OCI-LY7 (cell line): ENCODE results near the gene FAM47E. TPM values are rescaled to one million over a fixed set of nuclear protein-coding genes. Genes with fewer than 3 reads are reported as not detected.

Source experiments
- BruUV-seq: library from RNA; stranded (reverse); fragments of 400-500 nt; replicated peaks from 2 replicates; lab custom pipeline; 2021; lab: Mats Ljungman, UMichigan
- CTCF ChIA-PET: fragments of 300-600 bp; sonication (Branson Sonifier 250); formaldehyde crosslinking; loops from one replicate; lab custom pipeline; 2022; ENCODE audit warnings: antibody characterized with exemption; ENCODE audit not compliant: unreplicated experiment; lab: Charles Lee
- POLR2A ChIA-PET: fragments of 300-600 bp; sonication (Branson Sonifier 250); formaldehyde crosslinking; loops from one replicate; lab custom pipeline; 2022; ENCODE audit warnings: antibody characterized with exemption; lab: Charles Lee
- DNase-seq: peaks from one replicate; pipeline ENCODE4 v3.0.0-alpha.2; 2015; ENCODE audit warnings: low spot score
- H2AFZ ChIP-seq: fragments of 200-600 bp; sonication (generic), shearing (Covaris generic); 2 replicates; pipeline ENCODE4 v1.6.1; 2014; ENCODE audit warnings: mild to moderate bottlenecking, antibody characterized with exemption, low read length, moderate library complexity
- H3K27ac ChIP-seq: fragments of 200-600 bp; sonication (generic); 2 replicates; pipeline ENCODE4 v1.5.1; 2014; ENCODE audit warnings: mixed run types, low read depth, mild to moderate bottlenecking, moderate library complexity, low read length, inconsistent platforms; ENCODE audit not compliant: poor library complexity, severe bottlenecking
- H3K36me3 ChIP-seq: fragments of 200-600 bp; sonication (generic); 2 replicates; pipeline ENCODE4 v1.6.1; 2014; ENCODE audit warnings: mild to moderate bottlenecking, antibody characterized with exemption, low read length, moderate library complexity, mixed read lengths; ENCODE audit not compliant: insufficient read depth
- H3K4me1 ChIP-seq: fragments of 200-600 bp; sonication (generic); 2 replicates; pipeline ENCODE4 v1.5.1; 2014; ENCODE audit warnings: mild to moderate bottlenecking, low read length; ENCODE audit not compliant: insufficient read depth, poor library complexity, severe bottlenecking
- H3K4me2 ChIP-seq: fragments of 200-600 bp; sonication (generic); 2 replicates; pipeline ENCODE4 v1.6.1; 2014; ENCODE audit warnings: mild to moderate bottlenecking, low read length
- H3K4me3 ChIP-seq: fragments of 200-600 bp; sonication (generic); 2 replicates; pipeline ENCODE4 v1.5.1; 2014; ENCODE audit warnings: mild to moderate bottlenecking, low read depth, low read length; ENCODE audit not compliant: poor library complexity, severe bottlenecking
- H3K79me2 ChIP-seq: fragments of 200-600 bp; sonication (generic); 2 replicates; pipeline ENCODE4 v1.6.1; 2016; ENCODE audit warnings: low read depth, mild to moderate bottlenecking, low read length, moderate library complexity, mixed read lengths; ENCODE audit not compliant: insufficient read depth
- H3K9me2 ChIP-seq: fragments of 200-600 bp; sonication (generic); 2 replicates; pipeline ENCODE4 v1.6.1; 2016; ENCODE audit warnings: mild to moderate bottlenecking, low read length, mixed read lengths; ENCODE audit not compliant: insufficient read depth
- H3K9me3 ChIP-seq: fragments of 200-600 bp; sonication (generic); 2 replicates; pipeline ENCODE4 v1.6.1; 2014; ENCODE audit warnings: mild to moderate bottlenecking, mixed run types, low read length, mixed read lengths
- H4K20me1 ChIP-seq: fragments of 200-600 bp; sonication (generic); 2 replicates; pipeline ENCODE4 v1.6.1; 2014; ENCODE audit warnings: mild to moderate bottlenecking, antibody characterized with exemption, low read length, moderate library complexity, mixed read lengths; ENCODE audit not compliant: insufficient read depth
- EZH2phosphoT487 ChIP-seq: fragments of 200-600 bp; sonication (generic); IDR thresholded peaks from 2 replicates; pipeline ENCODE4 v1.6.1; 2018; ENCODE audit warnings: low read depth, borderline replicate concordance, mild to moderate bottlenecking, mixed run types, antibody characterized with exemption, low read length, moderate library complexity, mixed read lengths
- intact Hi-C: fragments of 100-400 bp; cut with micrococcal nuclease; formaldehyde crosslinking; loops from one replicate; pipeline ENCODE4 v1.10.0; 2022; ENCODE audit not compliant: unreplicated experiment
- total RNA-seq, 2 experiments: library from RNA; depleted of rRNA in 1 of 2; stranded (reverse); fragments of >200 nt in 1 of 2; shearing (Covaris generic) in 1 of 2; gene quantifications; 2 replicates each; pipeline ENCODE4 v1.2.3, GENCODE V29; 2014 to 2022
- TF ChIP-seq, protein P1 (sequence below): fragments of 200-600 bp; sonication (generic); conservative IDR thresholded peaks from 2 replicates; pipeline ENCODE4 v1.5.1; 2014; ENCODE audit warnings: mild to moderate bottlenecking, antibody characterized with exemption, low read length, moderate library complexity, mixed read lengths

FAM47E gene
- total RNA-seq, 2 experiments from 2014 or later = not detected

DNA sequence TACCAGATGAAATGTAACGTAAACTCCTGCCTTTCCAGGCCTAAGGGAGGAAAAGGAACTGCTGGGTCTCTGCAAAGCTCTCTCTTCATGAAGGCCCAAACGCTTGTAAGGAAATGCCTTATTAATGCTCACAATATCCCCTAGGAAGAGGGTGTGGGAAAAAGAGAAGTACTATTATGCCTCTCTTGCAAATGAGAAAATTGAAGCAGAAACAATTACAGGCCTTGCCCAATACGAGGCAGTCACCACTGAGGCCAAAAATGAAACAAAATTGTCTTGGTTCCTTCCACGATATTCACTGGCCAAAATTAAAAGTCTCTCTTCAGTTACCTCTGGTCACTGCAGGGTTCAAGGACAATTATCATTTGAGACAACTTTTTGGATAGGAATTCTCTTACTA, 41.1 kb upstream of the FAM47E start:
- Histone ChIP-seq H3K4me2 (no peak overlapping the region), H3K27ac (no peak overlapping the region)
- intact Hi-C loops = no loop called here

DNA sequence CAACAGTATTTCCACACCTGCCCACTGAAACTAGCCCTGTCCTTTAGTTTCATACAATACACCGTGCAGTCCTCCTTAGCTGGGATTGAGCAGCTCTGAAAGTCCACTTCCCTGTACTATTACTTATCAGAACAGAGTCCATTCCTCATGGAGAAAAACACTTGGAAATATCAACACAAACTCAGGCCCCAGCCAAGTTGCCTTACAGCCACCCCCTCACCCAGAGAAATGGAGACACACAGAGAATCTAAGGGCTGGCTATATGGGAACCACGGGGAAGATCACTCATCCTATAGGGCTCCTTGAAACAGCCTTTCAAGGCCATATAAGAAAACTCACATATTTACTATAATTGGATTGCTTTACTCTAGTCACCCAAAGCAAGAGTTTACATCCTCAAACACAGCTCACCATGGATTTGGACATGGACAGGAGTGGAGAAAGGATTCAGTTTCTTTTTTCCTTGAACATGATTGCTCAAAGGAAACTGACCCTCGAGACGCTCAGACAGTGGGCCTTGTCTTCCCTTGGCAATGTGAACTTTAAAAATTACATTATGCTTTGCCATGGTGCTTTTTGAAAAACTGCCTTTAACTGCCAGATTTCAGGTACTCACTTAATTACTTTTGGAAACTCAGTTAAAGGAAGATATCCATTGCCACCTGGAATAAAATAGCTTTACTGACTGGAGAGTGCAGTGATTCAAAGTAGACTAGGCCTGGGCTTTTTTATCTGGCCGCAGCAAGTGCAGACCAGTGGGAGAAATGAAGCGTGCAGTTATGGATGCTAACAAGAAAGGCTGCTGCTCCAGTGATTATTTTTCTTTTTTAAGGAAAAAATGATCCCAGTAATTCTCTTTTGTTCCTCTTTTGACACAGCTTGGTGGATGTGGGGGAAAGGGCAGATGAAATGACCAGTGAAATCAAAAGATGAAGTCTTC, 39.5 kb upstream of the FAM47E start:
- no peak overlapping the region for H2AFZ ChIP-seq
- CTCF ChIA-PET = no interaction called here
- no peak overlapping the region for H3K27ac ChIP-seq
- no peak overlapping the region for H3K4me3 ChIP-seq
- intact Hi-C loops = no loop called here
- no peaks in the 10 kb centered on the region for H4K20me1 ChIP-seq
- no peaks in the 10 kb centered on the region for H3K36me3 ChIP-seq
- H3K9me2 ChIP-seq = no peaks in the 10 kb centered on the region; the same call in 1 of the 2 replicates
- no peaks in the 10 kb centered on the region for H3K79me2 ChIP-seq
- no TSS peak for BruUV-seq
- POLR2A ChIA-PET = interaction anchor here (0.6 kb wide), 1 partner anchor 59 kb away, joined by 7 read pairs; no protein-coding TSS in a partner anchor
- DNase-seq = no peak
- no peaks in the 10 kb centered on the region for H3K4me1 ChIP-seq
- H3K4me2 ChIP-seq = no peak overlapping the region
- H3K9me3 ChIP-seq = no peaks in the 10 kb centered on the region
- TF ChIP-seq, protein P1, sequence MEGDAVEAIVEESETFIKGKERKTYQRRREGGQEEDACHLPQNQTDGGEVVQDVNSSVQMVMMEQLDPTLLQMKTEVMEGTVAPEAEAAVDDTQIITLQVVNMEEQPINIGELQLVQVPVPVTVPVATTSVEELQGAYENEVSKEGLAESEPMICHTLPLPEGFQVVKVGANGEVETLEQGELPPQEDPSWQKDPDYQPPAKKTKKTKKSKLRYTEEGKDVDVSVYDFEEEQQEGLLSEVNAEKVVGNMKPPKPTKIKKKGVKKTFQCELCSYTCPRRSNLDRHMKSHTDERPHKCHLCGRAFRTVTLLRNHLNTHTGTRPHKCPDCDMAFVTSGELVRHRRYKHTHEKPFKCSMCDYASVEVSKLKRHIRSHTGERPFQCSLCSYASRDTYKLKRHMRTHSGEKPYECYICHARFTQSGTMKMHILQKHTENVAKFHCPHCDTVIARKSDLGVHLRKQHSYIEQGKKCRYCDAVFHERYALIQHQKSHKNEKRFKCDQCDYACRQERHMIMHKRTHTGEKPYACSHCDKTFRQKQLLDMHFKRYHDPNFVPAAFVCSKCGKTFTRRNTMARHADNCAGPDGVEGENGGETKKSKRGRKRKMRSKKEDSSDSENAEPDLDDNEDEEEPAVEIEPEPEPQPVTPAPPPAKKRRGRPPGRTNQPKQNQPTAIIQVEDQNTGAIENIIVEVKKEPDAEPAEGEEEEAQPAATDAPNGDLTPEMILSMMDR = no peak
- TF ChIP-seq EZH2phosphoT487 = no peak

More for the DNA sequence above, 41.1 kb upstream of the FAM47E start:
- Histone ChIP-seq H3K9me3 (no peaks in the 10 kb centered on the region), H3K9me2 (no peaks in the 10 kb centered on the region; the same call in 1 of the 2 replicates), H3K4me3 (no peak overlapping the region), H3K36me3 (no peaks in the 10 kb centered on the region), H3K79me2 (no peaks in the 10 kb centered on the region), H4K20me1 (no peaks in the 10 kb centered on the region), H2AFZ (no peak overlapping the region), H3K4me1 (no peaks in the 10 kb centered on the region)
- ChIA-PET POLR2A (interaction anchor here (0.5 to 0.8 kb wide), 2 partner anchors 61 to 1830 kb away, joined by 3 read pairs; no protein-coding TSS in a partner anchor), CTCF (no interaction called here)
- no peak for DNase-seq
- TF ChIP-seq, protein P1 = no peak
- no TSS peak for BruUV-seq
